GM23338 (cell line): ENCODE results near the gene TMEM245.

Experiments used
- CREB1 ChIP-seq: fragments of 250-450 bp; sonication (Bioruptor Pico); IDR thresholded peaks from 2 replicates; pipeline ENCODE4 v1.5.0; 2020; ENCODE audit warnings: low read depth, mild to moderate bottlenecking, moderate library complexity
- EZH2 ChIP-seq: fragments of 200-600 bp; sonication (generic); IDR thresholded peaks from one replicate; pipeline ENCODE4 v1.8.0; 2017; ENCODE audit warnings: antibody characterized with exemption, mild to moderate bottlenecking, low read depth; ENCODE audit not compliant: unreplicated experiment
- EZH2phosphoT487 ChIP-seq: fragments of 200-600 bp; sonication (generic); IDR thresholded peaks from one replicate; pipeline ENCODE4 v1.8.1; 2018; ENCODE audit warnings: antibody characterized with exemption; ENCODE audit not compliant: unreplicated experiment
- JUNB ChIP-seq: IDR thresholded peaks from one replicate; pipeline ENCODE4 v1.6.1; 2016; ENCODE audit warnings: antibody characterized with exemption; ENCODE audit not compliant: unreplicated experiment
- NANOG ChIP-seq: IDR thresholded peaks from 2 replicates; pipeline ENCODE4 v1.6.1; 2016; ENCODE audit warnings: antibody characterized with exemption, borderline replicate concordance
- POLR2AphosphoS5 ChIP-seq: IDR thresholded peaks from 2 replicates; pipeline ENCODE4 v1.6.1; 2016; ENCODE audit warnings: antibody characterized with exemption, low read depth
- REST ChIP-seq: IDR thresholded peaks from one replicate; pipeline ENCODE4 v1.6.1; 2018; ENCODE audit warnings: antibody characterized with exemption; ENCODE audit not compliant: unreplicated experiment
- STAT1 ChIP-seq: IDR thresholded peaks from one replicate; pipeline ENCODE4 v1.6.1; 2016; ENCODE audit warnings: antibody characterized with exemption; ENCODE audit not compliant: unreplicated experiment
- ZNF114 ChIP-seq: fragments of 250-450 bp; sonication (Bioruptor Pico); IDR thresholded peaks from 2 replicates; pipeline ENCODE4 v1.5.0; 2020; ENCODE audit warnings: mild to moderate bottlenecking, moderate library complexity
- ZNF462 ChIP-seq: fragments of 250-450 bp; sonication (Bioruptor Pico); IDR thresholded peaks from 2 replicates; pipeline ENCODE4 v1.5.0; 2020; ENCODE audit warnings: mild to moderate bottlenecking, moderate library complexity
- TF ChIP-seq, protein P1 (sequence below), 2 experiments: fragments of 200-600 bp in 1 of 2; sonication (generic) in 1 of 2; conservative IDR thresholded peaks; 2 replicates each; pipeline versions ENCODE4 v1.5.1 to v1.6.1; 2016 to 2017; ENCODE audit warnings: antibody characterized with exemption in 2 of 2, low read depth in 2 of 2, mild to moderate bottlenecking in 2 of 2, moderate library complexity in 1 of 2
- TF ChIP-seq, protein P2 (sequence below): IDR thresholded peaks from 2 replicates; pipeline ENCODE4 v1.6.1; 2016; ENCODE audit warnings: antibody characterized with exemption

DNA sequence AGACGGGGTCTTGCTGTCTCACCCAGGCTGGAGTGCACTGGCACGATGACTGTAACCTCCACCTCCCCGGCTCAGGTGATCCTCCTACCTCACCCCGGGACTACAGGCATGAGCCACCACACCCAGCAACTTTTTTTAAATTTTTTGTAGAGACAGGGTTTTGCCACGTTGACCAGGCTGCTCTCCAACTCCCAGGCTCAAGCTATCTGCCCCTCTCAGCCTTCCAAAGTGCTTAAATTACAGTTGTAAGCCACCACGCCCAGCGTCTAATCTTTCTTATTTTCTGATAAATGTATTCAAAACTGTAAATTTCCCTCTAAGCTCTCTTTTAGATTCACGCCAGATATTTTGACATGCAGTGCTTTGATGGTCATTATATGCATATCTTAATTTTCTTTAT, 37.0 kb upstream of the TMEM245 start:
- TF ChIP-seq EZH2 (no peak), POLR2AphosphoS5 (no peak), STAT1 (no peak), EZH2phosphoT487 (no peak), REST (no peak), JUNB (no peak), NANOG (no peak), CREB1 (no peak), ZNF462 (CRISPR knock-in tag) (no peak), ZNF114 (CRISPR knock-in tag) (no peak)
- TF ChIP-seq, protein P1, sequence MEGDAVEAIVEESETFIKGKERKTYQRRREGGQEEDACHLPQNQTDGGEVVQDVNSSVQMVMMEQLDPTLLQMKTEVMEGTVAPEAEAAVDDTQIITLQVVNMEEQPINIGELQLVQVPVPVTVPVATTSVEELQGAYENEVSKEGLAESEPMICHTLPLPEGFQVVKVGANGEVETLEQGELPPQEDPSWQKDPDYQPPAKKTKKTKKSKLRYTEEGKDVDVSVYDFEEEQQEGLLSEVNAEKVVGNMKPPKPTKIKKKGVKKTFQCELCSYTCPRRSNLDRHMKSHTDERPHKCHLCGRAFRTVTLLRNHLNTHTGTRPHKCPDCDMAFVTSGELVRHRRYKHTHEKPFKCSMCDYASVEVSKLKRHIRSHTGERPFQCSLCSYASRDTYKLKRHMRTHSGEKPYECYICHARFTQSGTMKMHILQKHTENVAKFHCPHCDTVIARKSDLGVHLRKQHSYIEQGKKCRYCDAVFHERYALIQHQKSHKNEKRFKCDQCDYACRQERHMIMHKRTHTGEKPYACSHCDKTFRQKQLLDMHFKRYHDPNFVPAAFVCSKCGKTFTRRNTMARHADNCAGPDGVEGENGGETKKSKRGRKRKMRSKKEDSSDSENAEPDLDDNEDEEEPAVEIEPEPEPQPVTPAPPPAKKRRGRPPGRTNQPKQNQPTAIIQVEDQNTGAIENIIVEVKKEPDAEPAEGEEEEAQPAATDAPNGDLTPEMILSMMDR (conservative IDR thresholded peaks at IDR 0.05; ENCODE audit: low read depth in 2 of 2), result no peak
- TF ChIP-seq, protein P2, sequence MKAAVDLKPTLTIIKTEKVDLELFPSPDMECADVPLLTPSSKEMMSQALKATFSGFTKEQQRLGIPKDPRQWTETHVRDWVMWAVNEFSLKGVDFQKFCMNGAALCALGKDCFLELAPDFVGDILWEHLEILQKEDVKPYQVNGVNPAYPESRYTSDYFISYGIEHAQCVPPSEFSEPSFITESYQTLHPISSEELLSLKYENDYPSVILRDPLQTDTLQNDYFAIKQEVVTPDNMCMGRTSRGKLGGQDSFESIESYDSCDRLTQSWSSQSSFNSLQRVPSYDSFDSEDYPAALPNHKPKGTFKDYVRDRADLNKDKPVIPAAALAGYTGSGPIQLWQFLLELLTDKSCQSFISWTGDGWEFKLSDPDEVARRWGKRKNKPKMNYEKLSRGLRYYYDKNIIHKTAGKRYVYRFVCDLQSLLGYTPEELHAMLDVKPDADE, result no peak
